OCI-LY1 (cell line): ENCODE results near the gene CLDND2.

Experiments used
- H2AFZ ChIP-seq: fragments of 200-600 bp; sonication (generic), shearing (Covaris generic); 2 replicates; pipeline ENCODE4 v1.6.0; 2014; ENCODE audit warnings: antibody characterized with exemption, mild to moderate bottlenecking, low read length
- H3F3A ChIP-seq: fragments of 200-600 bp; sonication (generic), shearing (Covaris generic); 2 replicates; pipeline ENCODE4 v1.6.0; 2014; ENCODE audit warnings: mild to moderate bottlenecking, antibody characterized with exemption, low read length, moderate library complexity; ENCODE audit not compliant: insufficient read depth
- H3K27ac ChIP-seq: fragments of 200-600 bp; sonication (generic); 2 replicates; pipeline ENCODE4 v1.5.1; 2014; ENCODE audit warnings: low read length, mixed run types, mild to moderate bottlenecking, low read depth; ENCODE audit not compliant: poor library complexity, severe bottlenecking
- H3K27me3 ChIP-seq: fragments of 200-600 bp; sonication (generic); 2 replicates; pipeline ENCODE4 v1.6.0; 2014; ENCODE audit warnings: antibody characterized with exemption, mild to moderate bottlenecking, low read length, moderate library complexity; ENCODE audit not compliant: insufficient read depth
- H3K36me3 ChIP-seq: fragments of 200-600 bp; sonication (generic); 2 replicates; pipeline ENCODE4 v1.6.1; 2014; ENCODE audit warnings: mild to moderate bottlenecking, antibody characterized with exemption, low read length, moderate library complexity, mixed read lengths; ENCODE audit not compliant: insufficient read depth
- H3K4me1 ChIP-seq: fragments of 200-600 bp; sonication (generic); 2 replicates; pipeline ENCODE4 v1.5.1; 2014; ENCODE audit warnings: mild to moderate bottlenecking, low read length, moderate library complexity; ENCODE audit not compliant: insufficient read depth, severe bottlenecking
- H3K4me2 ChIP-seq: fragments of 200-600 bp; sonication (generic), shearing (Covaris generic); 2 replicates; pipeline ENCODE4 v1.6.1; 2014; ENCODE audit warnings: low read length
- H3K4me3 ChIP-seq: fragments of 200-600 bp; sonication (generic); 2 replicates; pipeline ENCODE4 v1.5.1; 2014; ENCODE audit warnings: low read length, low read depth, mild to moderate bottlenecking, mixed read lengths; ENCODE audit not compliant: poor library complexity, severe bottlenecking
- H3K79me2 ChIP-seq: fragments of 200-600 bp; shearing (Covaris generic); 2 replicates; pipeline ENCODE4 v1.6.1; 2016; ENCODE audit warnings: mixed run types, low read length, mixed read lengths; ENCODE audit not compliant: insufficient read depth
- H3K9ac ChIP-seq: fragments of 200-600 bp; sonication (generic), shearing (Covaris generic); 2 replicates; pipeline ENCODE4 v1.6.1; 2014; ENCODE audit warnings: mild to moderate bottlenecking, low read length, mixed read lengths
- H3K9me2 ChIP-seq: fragments of 200-600 bp; sonication (generic), shearing (Covaris generic); 2 replicates; pipeline ENCODE4 v1.6.1; 2014; ENCODE audit warnings: low read depth, mild to moderate bottlenecking, low read length, mixed read lengths
- H3K9me3 ChIP-seq: fragments of 200-600 bp; shearing (Covaris generic); 2 replicates; pipeline ENCODE4 v1.6.1; 2014; ENCODE audit warnings: low read length, mixed read lengths
- H4K20me1 ChIP-seq: fragments of 200-600 bp; sonication (generic), shearing (Covaris generic); 2 replicates; pipeline ENCODE4 v1.6.0; 2016; ENCODE audit warnings: mild to moderate bottlenecking, low read length; ENCODE audit not compliant: insufficient read depth
- CTCF ChIP-seq: fragments of 200-600 bp; sonication (generic), shearing (Covaris generic); IDR thresholded peaks from 2 replicates; pipeline ENCODE4 v1.5.1; 2017; ENCODE audit warnings: mild to moderate bottlenecking, antibody characterized with exemption, low read length, moderate library complexity, mixed read lengths
- EZH2 ChIP-seq: fragments of 200-600 bp; sonication (generic), shearing (Covaris generic); IDR thresholded peaks from 2 replicates; pipeline ENCODE4 v1.8.0; 2017; ENCODE audit warnings: borderline replicate concordance, mixed run types, mild to moderate bottlenecking, antibody characterized with exemption, low read length, moderate library complexity, mixed read lengths

Gene CLDND2

GRCh38 chr19:51339313-51339686 is 29.5 kb downstream of the CLDND2 start:
- Histone ChIP-seq H3K4me2 (peak overlapping the region; percentile 80), H3F3A (no peaks in the 10 kb centered on the region), H3K9me3 (no peaks in the 10 kb centered on the region), H4K20me1 (no peaks in the 10 kb centered on the region), H3K79me2 (no peaks in the 10 kb centered on the region), H3K9ac (peak overlapping the region; percentile 38; the same call in 1 of the 2 replicates), H3K27ac (no peak overlapping the region), H3K27me3 (no peaks in the 10 kb centered on the region), H2AFZ (peak overlapping the region; percentile 9; the same call in 1 of the 2 replicates), H3K36me3 (0 out of 2 replicates have a peak, but pooled peaks cover under 1% of the 10 kb centered on the region), H3K4me3 (peak overlapping the region; percentile 68), H3K4me1 (peaks cover 10% of the 10 kb centered on the region), H3K9me2 (no peaks in the 10 kb centered on the region)
- TF ChIP-seq EZH2 (no peak), CTCF (no peak)

- TF ChIP-seq CTCF (peak; percentile 90), EZH2 (no peak)
- H3K9me2 ChIP-seq, result no peaks in the 10 kb centered on the region
- H3K79me2 ChIP-seq, result no peaks in the 10 kb centered on the region
Observed at GRCh38 chr19:51338563-51339312, 30.1 kb downstream of the CLDND2 start.

GRCh38 chr19:51337861-51338562 is 30.8 kb downstream of the CLDND2 start:
- H3K9me2 ChIP-seq, result no peaks in the 10 kb centered on the region
- no peak overlapping the region for H3K4me3 ChIP-seq
- H3F3A ChIP-seq, result no peaks in the 10 kb centered on the region
- H4K20me1 ChIP-seq, result no peaks in the 10 kb centered on the region
- TF ChIP-seq EZH2 (no peak), CTCF (no peak)
- no peak overlapping the region for H3K27ac ChIP-seq
- no peaks in the 10 kb centered on the region for H3K27me3 ChIP-seq
- H3K9ac ChIP-seq, result peak overlapping the region; percentile 31; the same call in 1 of the 2 replicates
- H3K4me2 ChIP-seq, result peak overlapping the region; percentile 80; the same call in 1 of the 2 replicates
- H3K4me1 ChIP-seq, result peaks cover 10% of the 10 kb centered on the region
- no peaks in the 10 kb centered on the region for H3K9me3 ChIP-seq
- peak overlapping the region; percentile 75; the same call in 1 of the 2 replicates for H2AFZ ChIP-seq
- H3K79me2 ChIP-seq, result no peaks in the 10 kb centered on the region
- H3K36me3 ChIP-seq, result no peaks in the 10 kb centered on the region

More at GRCh38 chr19:51338563-51339312, 30.1 kb downstream of the CLDND2 start:
- Histone ChIP-seq H3K27ac (no peak overlapping the region), H2AFZ (peak overlapping the region; percentile 75; the same call in 1 of the 2 replicates), H4K20me1 (no peaks in the 10 kb centered on the region), H3K9me3 (no peaks in the 10 kb centered on the region), H3K9ac (peak overlapping the region; percentile 38; the same call in 1 of the 2 replicates), H3K4me2 (peak overlapping the region; percentile 80), H3K4me3 (peak overlapping the region; percentile 68), H3F3A (no peaks in the 10 kb centered on the region), H3K36me3 (no peaks in the 10 kb centered on the region), H3K4me1 (peaks cover 10% of the 10 kb centered on the region), H3K27me3 (no peaks in the 10 kb centered on the region)
